ENCODE results near the gene MGAT4B.

Gene MGAT4B

DNA sequence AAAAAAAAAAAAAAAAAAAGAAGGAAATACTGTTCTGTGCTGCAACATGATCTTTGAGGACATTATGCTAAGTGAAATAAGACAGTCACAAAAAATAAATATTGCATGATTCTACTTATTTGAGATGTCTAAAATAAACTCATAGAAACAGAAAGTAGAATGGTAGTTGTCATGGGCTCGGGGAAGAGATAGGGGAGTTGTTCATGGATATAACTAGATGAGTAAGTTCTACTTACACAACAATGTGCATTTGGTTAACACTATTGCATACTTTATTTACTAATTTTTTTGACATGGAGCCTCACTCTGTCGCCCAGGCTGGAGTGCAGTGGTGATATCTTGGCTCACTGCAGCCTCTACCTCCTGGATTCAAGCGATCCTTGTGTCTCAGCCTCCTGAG lies 58.9 kb downstream of the MGAT4B start:
- Histone ChIP-seq H3K36me3 (peaks cover 4% of the 10 kb centered on the region), H3K4me3 (ENCODE audit: low read depth in 1 of 2, low read length in 1 of 2) (no peak overlapping the region), H3K27ac (peak overlapping the region; percentile 69), H3K9me3 (no peaks in the 10 kb centered on the region), H3K4me1 (ENCODE audit: control insufficient read depth in 1 of 2, insufficient read depth in 1 of 2, low read depth in 1 of 2, low read length in 1 of 2) (peaks cover 17 to 30% of the 10 kb centered on the region in 2 experiments), H3K27me3 (no peaks in the 10 kb centered on the region)
- TF ChIP-seq, protein P1, sequence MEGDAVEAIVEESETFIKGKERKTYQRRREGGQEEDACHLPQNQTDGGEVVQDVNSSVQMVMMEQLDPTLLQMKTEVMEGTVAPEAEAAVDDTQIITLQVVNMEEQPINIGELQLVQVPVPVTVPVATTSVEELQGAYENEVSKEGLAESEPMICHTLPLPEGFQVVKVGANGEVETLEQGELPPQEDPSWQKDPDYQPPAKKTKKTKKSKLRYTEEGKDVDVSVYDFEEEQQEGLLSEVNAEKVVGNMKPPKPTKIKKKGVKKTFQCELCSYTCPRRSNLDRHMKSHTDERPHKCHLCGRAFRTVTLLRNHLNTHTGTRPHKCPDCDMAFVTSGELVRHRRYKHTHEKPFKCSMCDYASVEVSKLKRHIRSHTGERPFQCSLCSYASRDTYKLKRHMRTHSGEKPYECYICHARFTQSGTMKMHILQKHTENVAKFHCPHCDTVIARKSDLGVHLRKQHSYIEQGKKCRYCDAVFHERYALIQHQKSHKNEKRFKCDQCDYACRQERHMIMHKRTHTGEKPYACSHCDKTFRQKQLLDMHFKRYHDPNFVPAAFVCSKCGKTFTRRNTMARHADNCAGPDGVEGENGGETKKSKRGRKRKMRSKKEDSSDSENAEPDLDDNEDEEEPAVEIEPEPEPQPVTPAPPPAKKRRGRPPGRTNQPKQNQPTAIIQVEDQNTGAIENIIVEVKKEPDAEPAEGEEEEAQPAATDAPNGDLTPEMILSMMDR (IDR thresholded peaks at IDR 0.05), result no peak
